Ishikawa (cell line): Measurements from ENCODE around the gene IRS2.

ENCODE experiments used
- CEBPB ChIP-seq: IDR thresholded peaks from 2 replicates; pipeline ENCODE4 v1.6.1; 2012
- EP300 ChIP-seq: IDR thresholded peaks from 2 replicates; pipeline ENCODE4 v1.6.1; 2012; ENCODE audit warnings: borderline replicate concordance
- RAD21 ChIP-seq: IDR thresholded peaks from 2 replicates; pipeline ENCODE4 v1.6.1; 2012; ENCODE audit warnings: low read depth
- TAF1 ChIP-seq: IDR thresholded peaks from 2 replicates; pipeline ENCODE4 v1.6.1; 2012; ENCODE audit warnings: low read depth, mild to moderate bottlenecking
- YY1 ChIP-seq: IDR thresholded peaks from 2 replicates; pipeline ENCODE4 v1.6.1; 2012; ENCODE audit warnings: low read depth
- TF ChIP-seq, protein P1 (sequence below): IDR thresholded peaks from 2 replicates; pipeline ENCODE4 v1.6.1; 2012
- TF ChIP-seq, protein P2 (sequence below): IDR thresholded peaks from 2 replicates; pipeline ENCODE4 v1.6.1; 2012; ENCODE audit warnings: low read depth, mild to moderate bottlenecking

DNA sequence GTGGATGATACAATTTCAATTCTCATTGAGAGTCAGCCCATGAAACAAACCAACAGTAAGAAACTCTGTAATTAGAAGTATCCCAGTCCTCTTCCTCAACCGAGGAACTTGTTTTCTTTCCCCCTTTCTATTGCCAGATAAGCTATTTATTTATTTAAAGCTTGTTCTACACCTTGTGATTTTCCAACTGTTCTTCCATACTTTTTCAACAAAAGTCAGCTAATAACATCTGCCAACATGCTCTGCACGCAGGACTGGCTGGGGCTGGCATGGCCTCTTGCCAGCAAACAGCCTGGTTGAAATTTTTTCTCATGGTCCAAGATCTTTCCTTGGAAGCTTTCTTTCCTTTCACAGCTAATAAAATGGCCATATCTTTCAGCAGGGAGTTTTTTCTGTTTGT, 2.9 kb upstream of the IRS2 start:
- TF ChIP-seq CEBPB (no peak), YY1 (no peak), EP300 (no peak), RAD21 (no peak), TAF1 (no peak)
- TF ChIP-seq, protein P1, sequence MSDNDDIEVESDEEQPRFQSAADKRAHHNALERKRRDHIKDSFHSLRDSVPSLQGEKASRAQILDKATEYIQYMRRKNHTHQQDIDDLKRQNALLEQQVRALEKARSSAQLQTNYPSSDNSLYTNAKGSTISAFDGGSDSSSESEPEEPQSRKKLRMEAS, result no peak
- TF ChIP-seq, protein P2, sequence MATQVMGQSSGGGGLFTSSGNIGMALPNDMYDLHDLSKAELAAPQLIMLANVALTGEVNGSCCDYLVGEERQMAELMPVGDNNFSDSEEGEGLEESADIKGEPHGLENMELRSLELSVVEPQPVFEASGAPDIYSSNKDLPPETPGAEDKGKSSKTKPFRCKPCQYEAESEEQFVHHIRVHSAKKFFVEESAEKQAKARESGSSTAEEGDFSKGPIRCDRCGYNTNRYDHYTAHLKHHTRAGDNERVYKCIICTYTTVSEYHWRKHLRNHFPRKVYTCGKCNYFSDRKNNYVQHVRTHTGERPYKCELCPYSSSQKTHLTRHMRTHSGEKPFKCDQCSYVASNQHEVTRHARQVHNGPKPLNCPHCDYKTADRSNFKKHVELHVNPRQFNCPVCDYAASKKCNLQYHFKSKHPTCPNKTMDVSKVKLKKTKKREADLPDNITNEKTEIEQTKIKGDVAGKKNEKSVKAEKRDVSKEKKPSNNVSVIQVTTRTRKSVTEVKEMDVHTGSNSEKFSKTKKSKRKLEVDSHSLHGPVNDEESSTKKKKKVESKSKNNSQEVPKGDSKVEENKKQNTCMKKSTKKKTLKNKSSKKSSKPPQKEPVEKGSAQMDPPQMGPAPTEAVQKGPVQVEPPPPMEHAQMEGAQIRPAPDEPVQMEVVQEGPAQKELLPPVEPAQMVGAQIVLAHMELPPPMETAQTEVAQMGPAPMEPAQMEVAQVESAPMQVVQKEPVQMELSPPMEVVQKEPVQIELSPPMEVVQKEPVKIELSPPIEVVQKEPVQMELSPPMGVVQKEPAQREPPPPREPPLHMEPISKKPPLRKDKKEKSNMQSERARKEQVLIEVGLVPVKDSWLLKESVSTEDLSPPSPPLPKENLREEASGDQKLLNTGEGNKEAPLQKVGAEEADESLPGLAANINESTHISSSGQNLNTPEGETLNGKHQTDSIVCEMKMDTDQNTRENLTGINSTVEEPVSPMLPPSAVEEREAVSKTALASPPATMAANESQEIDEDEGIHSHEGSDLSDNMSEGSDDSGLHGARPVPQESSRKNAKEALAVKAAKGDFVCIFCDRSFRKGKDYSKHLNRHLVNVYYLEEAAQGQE, result no peak
